Colonic mucosa (tissue), 4 donors: ENCODE results near the gene CREB5. TPM values are rescaled to one million over a fixed set of nuclear protein-coding genes. Genes with fewer than 3 reads are reported as not detected.

Source experiments
- DNase-seq: peaks from one replicate; pipeline ENCODE4 v3.0.0-alpha.2; 2020
- H3K27ac ChIP-seq: fragments of 200-600 bp; one replicate; pipeline ENCODE4 v1.8.0; 2021
- H3K27me3 ChIP-seq: fragments of 200-600 bp; one replicate; pipeline ENCODE4 v1.8.0; 2021
- H3K36me3 ChIP-seq: fragments of 200-600 bp; one replicate; pipeline ENCODE4 v1.8.0; 2021
- H3K4me1 ChIP-seq: fragments of 200-600 bp; one replicate; pipeline ENCODE4 v1.8.0; 2021; ENCODE audit warnings: mild to moderate bottlenecking
- H3K4me3 ChIP-seq: fragments of 200-600 bp; one replicate; pipeline ENCODE4 v1.8.0; 2021
- H3K9ac ChIP-seq, 2 donors: one replicate each; pipeline ENCODE4 v1.7.0; 2013; ENCODE audit warnings: control low read depth in 2 of 2, low read depth in 2 of 2, low read length in 2 of 2
- H3K9me3 ChIP-seq: fragments of 200-600 bp; one replicate; pipeline ENCODE4 v1.8.0; 2021
- CTCF ChIP-seq: fragments of 200-600 bp; IDR thresholded peaks from one replicate; pipeline ENCODE4 v1.8.0; 2022; ENCODE audit warnings: antibody characterized with exemption, mild to moderate bottlenecking
- intact Hi-C: fragments of 100-400 bp; cut with DNase I; formaldehyde crosslinking; loops from one replicate; pipeline ENCODE4 v1.14.1; 2022
- total RNA-seq, 2 donors: library from RNA; stranded (reverse); fragmentation: NEBNext Ultra II Directional in 1 of 2; extraction: Animal tissue kit (Norgen Biotek cat#: 25700) in 1 of 2; gene quantifications; one replicate each; pipeline ENCODE4 v1.2.1, GENCODE V29; 2021
- donor health status: healthy.
- donor health status: DM: no; HTN: no; CAD: no.
- donor health status: DM: no; HTN: no; CAD: no.

Gene CREB5
- total RNA-seq, 2 donors from 2014 or later = 0.54 to 3.6 TPM

GRCh38 chr7:28776463-28777157, 364.3 kb downstream of the CREB5 start:
- H3K9ac ChIP-seq = no peak overlapping the region

GRCh38 chr7:28778786-28779185, 366.5 kb downstream of the CREB5 start:
- no peaks in the 10 kb centered on the region for H3K27me3 ChIP-seq
- no peaks in the 10 kb centered on the region for H3K4me1 ChIP-seq
- no peak overlapping the region for H3K9ac ChIP-seq
- DNase-seq = no peak
- H3K4me3 ChIP-seq = no peak overlapping the region
- no peak for TF ChIP-seq CTCF
- no peak overlapping the region for H3K27ac ChIP-seq
- no peaks in the 10 kb centered on the region for H3K9me3 ChIP-seq
- intact Hi-C loops = no loop called here
- H3K36me3 ChIP-seq = no peaks in the 10 kb centered on the region

More at GRCh38 chr7:28776463-28777157, 364.3 kb downstream of the CREB5 start:
- intact Hi-C loops = no loop called here
- no peak overlapping the region for H3K27ac ChIP-seq
- peaks cover 3% of the 10 kb centered on the region for H3K4me1 ChIP-seq
- H3K9me3 ChIP-seq = no peaks in the 10 kb centered on the region
- no peaks in the 10 kb centered on the region for H3K27me3 ChIP-seq
- DNase-seq = no peak
- H3K36me3 ChIP-seq = no peaks in the 10 kb centered on the region
- no peak overlapping the region for H3K4me3 ChIP-seq
- no peak for TF ChIP-seq CTCF

- intact Hi-C loops = no loop called here
Measured at GRCh38 chr7:28779954-28780353, 367.6 kb downstream of the CREB5 start.

GRCh38 chr7:28782362-28782761, 370.0 kb downstream of the CREB5 start:
- Histone ChIP-seq H3K27ac (no peak overlapping the region), H3K4me1 (no peaks in the 10 kb centered on the region), H3K9ac (no peak overlapping the region), H3K9me3 (no peaks in the 10 kb centered on the region), H3K4me3 (no peak overlapping the region), H3K36me3 (no peaks in the 10 kb centered on the region), H3K27me3 (no peaks in the 10 kb centered on the region)
- intact Hi-C loops = no loop called here
- DNase-seq = no peak
- TF ChIP-seq CTCF = no peak

More at GRCh38 chr7:28779954-28780353, 367.6 kb downstream of the CREB5 start:
- H3K9me3 ChIP-seq = no peaks in the 10 kb centered on the region
- no peak overlapping the region for H3K9ac ChIP-seq
- no peaks in the 10 kb centered on the region for H3K4me1 ChIP-seq
- H3K27ac ChIP-seq = no peak overlapping the region
- no peaks in the 10 kb centered on the region for H3K27me3 ChIP-seq
- no peak overlapping the region for H3K4me3 ChIP-seq
- TF ChIP-seq CTCF = no peak
- no peaks in the 10 kb centered on the region for H3K36me3 ChIP-seq
- DNase-seq = no peak

GRCh38 chr7:28784171-28784902, 372.0 kb downstream of the CREB5 start:
- no peak for DNase-seq
- TF ChIP-seq CTCF = no peak
- Histone ChIP-seq H3K9ac (no peak overlapping the region), H3K4me3 (no peak overlapping the region), H3K4me1 (no peaks in the 10 kb centered on the region), H3K27ac (no peak overlapping the region), H3K27me3 (no peaks in the 10 kb centered on the region), H3K36me3 (no peaks in the 10 kb centered on the region), H3K9me3 (no peaks in the 10 kb centered on the region)
- intact Hi-C loops = no loop called here
